Activated B cell treated with CpG ODN at 0.5 μM for 24 hours (primary cell): Measurements from ENCODE around the gene LRRC31. TPM values are rescaled to one million over a fixed set of nuclear protein-coding genes. Genes with fewer than 3 reads are reported as not detected.

ENCODE experiments used
- ATAC-seq: fragments of 200-7000 bp; cut with Tn5 transposase; one replicate; pipeline ENCODE4 v1.10.0; 2021; ENCODE audit warnings: low read depth, mild to moderate bottlenecking, moderate library complexity
- CTCF ChIA-PET: fragments of 350-600 bp; sonication (Branson Sonifier 250); formaldehyde crosslinking; loops from one replicate; lab custom pipeline; 2021; ENCODE audit warnings: antibody characterized with exemption; lab: Charles Lee
- POLR2A ChIA-PET: fragments of 350-600 bp; sonication (Branson Sonifier 250); formaldehyde crosslinking; loops from one replicate; lab custom pipeline; 2021; ENCODE audit warnings: antibody characterized with exemption; lab: Charles Lee
- DNase-seq: peaks from one replicate; pipeline ENCODE4 v3.0.0; 2022
- H3K27ac Mint-ChIP-seq: one replicate; pipeline ENCODE4 v1.8.0; 2020; ENCODE audit warnings: mixed read lengths
- H3K27me3 Mint-ChIP-seq: one replicate; pipeline ENCODE4 v1.8.0; 2021; ENCODE audit warnings: mixed read lengths
- H3K36me3 Mint-ChIP-seq: one replicate; pipeline ENCODE4 v1.8.0; 2021; ENCODE audit warnings: low read depth, mixed read lengths
- H3K4me1 Mint-ChIP-seq: one replicate; pipeline ENCODE4 v1.8.0; 2021; ENCODE audit warnings: mixed read lengths
- H3K4me3 Mint-ChIP-seq: one replicate; pipeline ENCODE4 v1.8.0; 2020; ENCODE audit warnings: mild to moderate bottlenecking, mixed read lengths
- H3K9me3 Mint-ChIP-seq: one replicate; pipeline ENCODE4 v1.8.0; 2020; ENCODE audit warnings: mixed read lengths
- intact Hi-C: fragments of 100-400 bp; cut with micrococcal nuclease; formaldehyde crosslinking; loops from one replicate; pipeline ENCODE4 v1.15.1; 2024
- total RNA-seq: library from RNA; stranded (reverse); gene quantifications from 2 replicates; pipeline ENCODE4 v1.2.3, GENCODE V29; 2022
- TF ChIP-seq, protein P1 (sequence below): fragments of 200-600 bp; IDR thresholded peaks from one replicate; pipeline ENCODE4 v1.8.0; 2022; ENCODE audit warnings: antibody characterized with exemption, mild to moderate bottlenecking

Gene LRRC31
- total RNA-seq, 1 donor from 2014 or later, result not detected

DNA sequence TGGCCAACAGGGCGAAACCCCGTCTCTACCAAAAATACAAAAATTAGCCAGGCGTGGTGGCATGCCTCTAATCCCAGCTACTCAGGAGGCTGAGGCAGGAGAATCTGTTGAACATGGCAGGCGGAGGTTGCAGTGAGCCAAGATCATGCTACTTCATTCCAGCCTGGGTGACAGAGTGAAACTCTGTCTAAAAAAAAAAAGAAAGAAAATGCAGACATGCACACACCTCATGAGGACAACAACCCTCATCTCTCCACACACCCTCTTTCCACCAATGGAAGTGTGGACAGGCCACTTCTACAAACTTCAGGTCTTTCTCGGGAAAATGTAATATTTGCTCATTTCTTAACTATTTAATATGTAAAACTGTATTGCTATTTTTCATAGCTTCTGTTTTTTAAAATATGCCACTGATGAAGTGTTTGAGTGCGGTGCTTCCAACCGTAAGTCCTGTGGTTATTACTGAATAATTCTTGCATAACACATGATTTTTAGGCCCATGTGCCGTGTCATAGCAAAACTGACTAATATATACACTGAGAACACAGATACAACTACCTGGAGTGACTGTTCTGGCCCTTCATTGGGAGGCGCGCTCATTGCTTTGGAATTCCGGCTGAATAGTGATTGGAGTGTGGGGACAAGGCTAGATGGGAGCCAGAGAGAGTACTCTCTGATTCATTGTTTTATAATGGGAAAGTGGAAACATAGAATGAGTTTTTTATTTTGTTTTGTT lies 23.1 kb downstream of the LRRC31 start:
- Mint-ChIP-seq H3K4me3 (peak overlapping the region; percentile 67), H3K9me3 (peaks cover 3% of the 10 kb centered on the region), H3K27ac (peak overlapping the region; percentile 92), H3K36me3 (no peaks in the 10 kb centered on the region), H3K4me1 (peaks cover 57% of the 10 kb centered on the region), H3K27me3 (no peaks in the 10 kb centered on the region)
- DNase-seq, result no peak
- ATAC-seq, result peak; percentile 95
- ChIA-PET CTCF (interaction anchor here (0.9 to 1.8 kb wide), 3 partner anchors 10 to 34 kb away, joined by 3 to 13 read pairs (median 5); partner anchors contain the start of genes LRRC34 and LRRIQ4), POLR2A (interaction anchor here (0.6 to 4.3 kb wide), 21 partner anchors 11 to 510 kb away, joined by 3 to 28 read pairs (median 6); partner anchors contain the start of genes ACTRT3, LRRC34, LRRIQ4 and MYNN)
- intact Hi-C loops, result loop anchor here (1.0 to 2.0 kb wide), 6 partner anchors 10 to 510 kb away; partner anchors contain the start of genes MYNN and SKIL
- TF ChIP-seq, protein P1, sequence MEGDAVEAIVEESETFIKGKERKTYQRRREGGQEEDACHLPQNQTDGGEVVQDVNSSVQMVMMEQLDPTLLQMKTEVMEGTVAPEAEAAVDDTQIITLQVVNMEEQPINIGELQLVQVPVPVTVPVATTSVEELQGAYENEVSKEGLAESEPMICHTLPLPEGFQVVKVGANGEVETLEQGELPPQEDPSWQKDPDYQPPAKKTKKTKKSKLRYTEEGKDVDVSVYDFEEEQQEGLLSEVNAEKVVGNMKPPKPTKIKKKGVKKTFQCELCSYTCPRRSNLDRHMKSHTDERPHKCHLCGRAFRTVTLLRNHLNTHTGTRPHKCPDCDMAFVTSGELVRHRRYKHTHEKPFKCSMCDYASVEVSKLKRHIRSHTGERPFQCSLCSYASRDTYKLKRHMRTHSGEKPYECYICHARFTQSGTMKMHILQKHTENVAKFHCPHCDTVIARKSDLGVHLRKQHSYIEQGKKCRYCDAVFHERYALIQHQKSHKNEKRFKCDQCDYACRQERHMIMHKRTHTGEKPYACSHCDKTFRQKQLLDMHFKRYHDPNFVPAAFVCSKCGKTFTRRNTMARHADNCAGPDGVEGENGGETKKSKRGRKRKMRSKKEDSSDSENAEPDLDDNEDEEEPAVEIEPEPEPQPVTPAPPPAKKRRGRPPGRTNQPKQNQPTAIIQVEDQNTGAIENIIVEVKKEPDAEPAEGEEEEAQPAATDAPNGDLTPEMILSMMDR, result no peak

DNA sequence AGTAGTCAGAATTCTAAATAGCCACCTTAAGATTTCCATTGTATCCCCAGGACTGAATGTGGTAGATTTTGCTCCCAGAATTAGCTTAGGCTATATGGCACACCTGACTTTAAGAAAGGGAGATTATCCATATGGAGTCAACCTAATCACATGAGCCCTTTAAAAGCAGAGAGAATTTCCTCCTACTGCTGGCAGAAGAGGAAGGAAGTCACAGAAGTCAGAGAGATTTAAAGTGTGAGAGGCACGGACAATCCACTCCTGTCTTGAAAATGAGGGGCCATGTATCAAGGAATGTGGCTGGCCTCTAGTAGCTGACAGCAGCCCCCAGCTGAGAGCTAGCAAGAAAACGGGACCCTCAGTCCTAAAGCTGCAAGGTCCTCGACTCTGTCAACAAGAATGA lies 26.8 kb downstream of the LRRC31 start:
- no peak for ATAC-seq
- H3K4me1 Mint-ChIP-seq, result peaks cover 57% of the 10 kb centered on the region
- H3K9me3 Mint-ChIP-seq, result peaks cover 3% of the 10 kb centered on the region
- H3K36me3 Mint-ChIP-seq, result no peaks in the 10 kb centered on the region
- TF ChIP-seq, protein P1, result no peak
- ChIA-PET POLR2A (interaction anchor here (1.3 to 3.5 kb wide), 4 partner anchors 29 to 514 kb away, joined by 4 to 22 read pairs (median 6); partner anchors contain the start of genes LRRC34 and LRRIQ4), CTCF (interaction anchor here (1.1 kb wide), 1 partner anchor 70 kb away, joined by 5 read pairs; no protein-coding TSS in a partner anchor)
- no peak for DNase-seq
- intact Hi-C loops, result no loop called here
- H3K27ac Mint-ChIP-seq, result peak overlapping the region; percentile 65
- no peak overlapping the region for H3K4me3 Mint-ChIP-seq
- H3K27me3 Mint-ChIP-seq, result no peaks in the 10 kb centered on the region

DNA sequence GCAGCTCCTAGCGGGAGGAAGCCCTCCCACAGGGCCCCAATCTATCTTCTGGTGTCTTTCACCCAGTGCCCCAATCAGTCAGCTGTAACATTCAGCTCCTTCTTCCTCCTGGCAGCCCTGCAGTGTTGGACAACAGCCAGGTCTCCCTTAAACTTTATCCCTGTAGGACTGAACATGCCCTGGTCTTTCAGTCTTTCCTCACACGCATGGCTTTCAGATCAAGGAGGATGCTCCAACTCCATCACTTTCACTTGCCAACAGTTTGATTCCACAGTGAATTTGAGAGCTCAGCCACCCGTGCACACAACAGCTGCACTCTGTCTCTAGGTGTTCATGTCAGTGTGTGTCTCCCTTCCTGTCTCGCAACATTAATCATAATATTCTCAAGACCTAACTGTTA lies 28.6 kb downstream of the LRRC31 start:
- ChIA-PET CTCF (interaction anchor here (0.7 kb wide), 1 partner anchor 27 kb away, joined by 3 read pairs; no protein-coding TSS in a partner anchor), POLR2A (interaction anchor here (0.7 to 3.5 kb wide), 4 partner anchors 9 to 69 kb away, joined by 3 to 22 read pairs (median 12); partner anchors contain the start of genes LRRC34, LRRIQ4 and MYNN)
- DNase-seq (no peak), ATAC-seq (peak; percentile 56)
- TF ChIP-seq, protein P1, result no peak
- Mint-ChIP-seq H3K27me3 (no peaks in the 10 kb centered on the region), H3K27ac (peak overlapping the region; percentile 84), H3K9me3 (peaks cover 3% of the 10 kb centered on the region), H3K36me3 (no peaks in the 10 kb centered on the region), H3K4me1 (peaks cover 52% of the 10 kb centered on the region), H3K4me3 (peak overlapping the region; percentile 55)
- intact Hi-C loops, result no loop called here

DNA sequence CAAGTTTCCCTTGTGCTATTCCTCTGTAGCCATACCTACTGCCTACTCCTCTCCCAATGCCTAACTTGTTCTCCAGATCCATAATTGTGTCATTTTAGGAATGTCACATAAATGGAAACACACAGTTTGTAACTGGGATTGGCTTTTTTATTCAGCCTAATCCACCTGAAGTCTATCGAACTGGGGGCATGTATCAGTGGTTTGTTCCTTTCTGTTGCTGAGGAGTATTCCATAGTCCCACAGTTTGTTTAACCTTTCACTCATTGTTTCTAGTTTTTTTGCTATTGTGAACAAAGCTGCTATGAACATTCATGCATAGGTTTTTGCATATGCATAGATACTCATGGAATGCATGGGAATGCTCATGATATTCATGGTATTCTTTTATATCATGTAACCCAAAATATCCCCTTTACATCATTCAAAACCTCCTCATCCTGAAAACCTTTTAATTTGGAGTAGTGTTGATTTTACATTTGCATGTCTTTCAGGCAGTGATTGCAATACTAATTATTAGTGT lies 31.2 kb downstream of the LRRC31 start:
- ChIA-PET POLR2A (interaction anchor here (0.5 kb wide), 1 partner anchor 23 kb away, joined by 3 read pairs; no protein-coding TSS in a partner anchor), CTCF (no interaction called here)
- Mint-ChIP-seq H3K4me3 (no peak overlapping the region), H3K4me1 (peaks cover 54% of the 10 kb centered on the region), H3K27me3 (no peaks in the 10 kb centered on the region), H3K36me3 (no peaks in the 10 kb centered on the region), H3K9me3 (peaks cover 3% of the 10 kb centered on the region), H3K27ac (no peak overlapping the region)
- intact Hi-C loops, result no loop called here
- DNase-seq (no peak), ATAC-seq (no peak)
- TF ChIP-seq, protein P1, result no peak

- peak overlapping the region; percentile 97 for H3K27ac Mint-ChIP-seq
- ATAC-seq (no peak), DNase-seq (no peak)
- H3K4me3 Mint-ChIP-seq, result peak overlapping the region; percentile 8
- no peaks in the 10 kb centered on the region for H3K9me3 Mint-ChIP-seq
- H3K4me1 Mint-ChIP-seq, result peaks cover 43% of the 10 kb centered on the region
- TF ChIP-seq, protein P1, result no peak
- intact Hi-C loops, result loop anchor here (1.0 to 2.0 kb wide), 3 partner anchors 9 to 64 kb away; partner anchors contain the start of gene MYNN
- ChIA-PET POLR2A (interaction anchor here (1.0 to 2.2 kb wide), 6 partner anchors 10 to 520 kb away, joined by 4 to 19 read pairs (median 6); partner anchors contain the start of genes MYNN and SKIL), CTCF (interaction anchor here (0.8 kb wide), 1 partner anchor 10 kb away, joined by 5 read pairs; no protein-coding TSS in a partner anchor)
- no peaks in the 10 kb centered on the region for H3K27me3 Mint-ChIP-seq
- no peaks in the 10 kb centered on the region for H3K36me3 Mint-ChIP-seq
Observed at GRCh38 chr3:169836942-169837275, 32.8 kb downstream of the LRRC31 start.
